HepG2 (cell line): Measurements from ENCODE around the gene LUZP2. TPM values are rescaled to one million over a fixed set of nuclear protein-coding genes. Genes with fewer than 3 reads are reported as not detected.
"Not testable (repeated sequence)": the region's sequence is repeated elsewhere in the genome, so short reads cannot be mapped to it uniquely, and the experiment has no call there.

Experiments
- ATAC-seq: fragments of 200-7000 bp; cut with Tn5 transposase; 3 replicates; pipeline ENCODE4 v1.9.1; 2020; ENCODE audit warnings: mild to moderate bottlenecking, moderate library complexity
- BruUV-seq: library from RNA; stranded (reverse); fragments of 400-500 nt; replicated peaks from 2 replicates; lab custom pipeline; 2021; lab: Mats Ljungman, UMichigan
- CTCF ChIA-PET: fragments of 300-600 bp; formaldehyde crosslinking; extraction: SDS; loops from one replicate; lab custom pipeline; 2021; ENCODE audit warnings: low total read pairs, inconsistent platforms, low intra/inter-chr PET ratio; lab: Yijun Ruan, JAX
- POLR2A ChIA-PET: fragments of 350-600 bp; sonication (Branson Sonifier 250); formaldehyde crosslinking; loops from one replicate; lab custom pipeline; 2020; ENCODE audit warnings: antibody characterized with exemption, inconsistent platforms; lab: Yijun Ruan, JAX
- DNase-seq: peaks from one replicate; pipeline ENCODE4 v3.0.0-alpha.2; 2015; ENCODE audit warnings: low spot score
- FAIRE-seq: peaks from 3 replicates; lab custom pipeline; 2011; peaks lifted over from hg19 to GRCh38; lab: Jason Lieb, UNC
- H2AFZ ChIP-seq: one replicate; pipeline ENCODE4 v1.6.1; 2011; ENCODE audit warnings: low read length, inconsistent platforms
- H3K27ac ChIP-seq: fragments of 300-600 bp; 3 replicates; pipeline ENCODE4 v1.8.0; 2011; ENCODE audit warnings: mixed run types, mild to moderate bottlenecking, mixed read lengths, low read length, inconsistent platforms; ENCODE audit not compliant: insufficient read depth; ENCODE audit errors: extremely low read length
- H3K27me3 ChIP-seq, 2 experiments: fragments of 200-600 bp in 1 of 2; 2 replicates in 1 of 2; 3 replicates in 1 of 2; pipeline versions ENCODE4 v1.6.0 to v1.8.0; 2011; ENCODE audit warnings: low read length in 2 of 2, mild to moderate bottlenecking in 2 of 2, moderate library complexity in 2 of 2, inconsistent platforms in 1 of 2; ENCODE audit not compliant: insufficient read depth in 2 of 2, control insufficient read depth in 1 of 2
- H3K36me3 ChIP-seq, 2 experiments: fragments of 200-600 bp in 1 of 2; replicated peaks in 1 of 2; 2 replicates in 1 of 2; 3 replicates in 1 of 2; pipeline versions ENCODE4 v1.5.1 to v1.8.0; 2011; ENCODE audit warnings: low read length in 2 of 2, inconsistent platforms in 1 of 2; ENCODE audit not compliant: insufficient read depth in 2 of 2, control insufficient read depth in 1 of 2
- H3K4me1 ChIP-seq: 2 replicates; pipeline ENCODE4 v1.5.1; 2012; ENCODE audit warnings: low read length, inconsistent platforms; ENCODE audit not compliant: insufficient read depth
- H3K4me2 ChIP-seq: 2 replicates; pipeline ENCODE4 v1.6.0; 2011; ENCODE audit warnings: low read depth, low read length, inconsistent platforms
- H3K4me3 ChIP-seq, 3 experiments: fragments of 200-600 bp in 1 of 3; sonication (generic), shearing (Covaris generic) in 1 of 3; replicated peaks in 1 of 3; 2 replicates each; pipeline ENCODE4 v1.5.1; 2011 to 2016; ENCODE audit warnings: low read length in 3 of 3, inconsistent platforms in 2 of 3, low read depth in 2 of 3, mild to moderate bottlenecking in 2 of 3, control low read depth in 1 of 3, mixed read lengths in 1 of 3; ENCODE audit not compliant: insufficient read depth in 1 of 3
- H3K79me2 ChIP-seq: one replicate; pipeline ENCODE4 v1.6.1; 2011; ENCODE audit warnings: low read length, inconsistent platforms; ENCODE audit not compliant: insufficient read depth
- H3K9ac ChIP-seq: 2 replicates; pipeline ENCODE4 v1.6.0; 2011; ENCODE audit warnings: mild to moderate bottlenecking, low read depth, low read length, inconsistent platforms; ENCODE audit not compliant: insufficient read depth
- H3K9me3 ChIP-seq: 2 replicates; pipeline ENCODE4 v1.5.1; 2012; ENCODE audit warnings: mild to moderate bottlenecking, low read length
- H4K20me1 ChIP-seq: 2 replicates; pipeline ENCODE4 v1.6.0; 2011; ENCODE audit warnings: inconsistent platforms, mild to moderate bottlenecking, low read length, moderate library complexity; ENCODE audit not compliant: insufficient read depth
- HNRNPK ChIP-seq: fragments of 200-400 bp; formaldehyde crosslinking; IDR thresholded peaks from 2 replicates; pipeline ENCODE4 v1.6.1; 2018; ENCODE audit warnings: low read length, low read depth, moderate library complexity, mild to moderate bottlenecking; ENCODE audit not compliant: poor library complexity, severe bottlenecking
- MAF1 ChIP-seq: sonication (generic); formaldehyde crosslinking; IDR thresholded peaks from 2 replicates; pipeline ENCODE4 v1.5.0; 2020; ENCODE audit warnings: missing genetic modification reagents, borderline replicate concordance
- MAFF ChIP-seq: IDR thresholded peaks from 2 replicates; pipeline ENCODE4 v1.6.1; 2011; ENCODE audit warnings: low read depth, low read length, improper control_type of control experiment
- MAFK ChIP-seq, 2 experiments: IDR thresholded peaks in 1 of 2; conservative IDR thresholded peaks in 1 of 2; 2 replicates each; pipeline ENCODE4 v1.6.1; 2011; ENCODE audit warnings: improper control_type of control experiment in 2 of 2, low read length in 2 of 2
- WGBS: methylation state at CpG from one replicate; pipeline ENCODE4 v1.1.6; 2017; ENCODE audit warnings: low lambda C conversion rate; 5-methylcytosine and 5-hydroxymethylcytosine counted together
- in situ Hi-C: cut with HindIII; loops from 2 replicates; pipeline ENCODE4 v1.10.0; 2017; ENCODE audit warnings: low pct_unique_long_range_greater_than_20kb; ENCODE audit not compliant: extremely low pct_ligation_motif_present
- intact Hi-C: fragments of 100-400 bp; cut with micrococcal nuclease; formaldehyde crosslinking; loops from one replicate; pipeline ENCODE4 v1.10.0; 2022; ENCODE audit not compliant: unreplicated experiment
- polyA plus RNA-seq, 8 experiments: library from polyadenylated mRNA; depleted of rRNA in 3 of 8; stranded (reverse) in 7 of 8; unstranded in 1 of 8; fragments of >200 nt; fragmentation: Illumina TruSeq in 4 of 8; extraction: Trizol in 4 of 8; gene quantifications; 2 replicates each; pipeline versions ENCODE4 v1.2.1 to v1.2.3, GENCODE V29; 2011 to 2016; ENCODE audit warnings: low read depth in 4 of 8, missing spikeins in 1 of 8, mixed read lengths in 1 of 8; ENCODE audit not compliant: insufficient read depth in 1 of 8
- total RNA-seq, 5 experiments: library from RNA; depleted of rRNA; stranded (reverse); fragments of >200 nt; fragmentation: Illumina TruSeq; extraction: Trizol; gene quantifications; 2 replicates each; pipeline ENCODE4 v1.2.3, GENCODE V29; 2016; ENCODE audit warnings: low read depth in 1 of 5
- TF ChIP-seq, protein P1 (sequence below): sonication (generic); formaldehyde crosslinking; IDR thresholded peaks from 2 replicates; pipeline ENCODE4 v1.8.0; 2022; ENCODE audit warnings: missing genetic modification reagents, mild to moderate bottlenecking, inconsistent platforms, borderline replicate concordance
- TF ChIP-seq, protein P2 (sequence below): IDR thresholded peaks from 2 replicates; pipeline ENCODE4 v1.6.1; 2018; ENCODE audit warnings: missing genetic modification reagents

Gene LUZP2
- total and polyA plus RNA-seq, 2 of the 13 experiments (the other 11 are each of a cell fraction or from before 2014, with no cell fraction given) = not detected

DNA sequence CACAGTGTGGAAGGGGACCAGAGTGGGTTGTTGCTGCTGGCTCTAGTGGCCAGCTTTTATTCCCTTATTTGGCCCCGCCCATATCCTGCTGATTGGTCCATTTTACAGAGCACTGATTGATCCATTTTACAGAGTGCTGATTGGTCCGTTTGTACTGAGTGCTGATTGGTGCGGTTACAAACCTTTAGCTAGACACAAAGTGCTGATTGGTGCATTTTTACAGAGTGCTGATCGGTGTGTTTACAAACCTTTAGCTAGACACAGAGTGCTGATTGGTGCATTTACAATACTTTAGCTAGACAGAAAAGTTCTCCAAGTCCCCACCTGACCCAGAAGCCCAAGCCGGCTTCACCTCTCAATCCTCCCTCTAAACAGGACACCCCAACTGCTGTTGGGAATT, 503.1 kb downstream of the LUZP2 start:
- DNase-seq, H3K4me3 ChIP-seq, H3K27ac ChIP-seq, H3K36me3 ChIP-seq, H4K20me1 ChIP-seq, POLR2A ChIA-PET, H3K79me2 ChIP-seq, H3K4me2 ChIP-seq, intact Hi-C loops, H3K9ac ChIP-seq, CTCF ChIA-PET, BruUV-seq, H3K27me3 ChIP-seq, H2AFZ ChIP-seq, H3K4me1 ChIP-seq, FAIRE-seq, ATAC-seq, in situ Hi-C loops: not testable (repeated sequence)
- TF ChIP-seq MAFK (conservative IDR thresholded peaks at IDR 0.05 in 1 of 2, IDR thresholded peaks at IDR 0.05 in 1 of 2; ENCODE audit: low read length in 2 of 2) = peak in 1 of 2 experiments; percentile 72; a peak in 2 of 4 replicates
- TF ChIP-seq MAFF = peak; percentile 47
- H3K9me3 ChIP-seq = peaks cover 17% of the 10 kb centered on the region; the same call in 1 of the 2 replicates
- 0% methylated on average over 1 of the region's 5 CpGs for WGBS

DNA sequence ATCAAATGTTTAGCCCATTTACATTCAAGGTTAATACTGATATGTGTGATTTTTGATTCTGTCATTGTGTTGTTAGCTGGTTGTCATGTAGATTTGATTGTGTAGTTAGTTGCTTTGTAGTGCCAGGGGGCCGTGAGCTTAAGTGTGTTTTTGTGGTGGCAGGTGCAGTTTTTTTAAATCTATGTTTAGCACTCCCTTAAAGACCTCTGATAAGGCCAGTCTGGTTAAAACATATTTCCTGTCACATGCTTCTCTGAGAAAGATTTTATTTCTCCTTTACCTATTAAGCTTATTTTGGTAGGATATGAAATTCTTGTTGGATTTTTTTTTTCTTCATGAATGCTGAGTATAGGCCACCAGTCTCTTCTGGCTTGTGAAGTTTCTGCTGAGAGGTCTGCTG, 540.6 kb downstream of the LUZP2 start:
- CTCF ChIA-PET = no interaction called here
- no TSS peak for BruUV-seq

More for the DNA sequence above, 540.6 kb downstream of the LUZP2 start:
- Histone ChIP-seq H3K79me2 (no peaks in the 10 kb centered on the region), H3K36me3 (no peaks in the 10 kb centered on the region), H2AFZ (no peak overlapping the region), H3K4me1 (no peaks in the 10 kb centered on the region), H3K4me2 (no peak overlapping the region), H3K4me3 (no peak overlapping the region), H3K9me3 (no peaks in the 10 kb centered on the region; the same call in 1 of the 2 replicates), H3K27ac (no peak overlapping the region), H3K27me3 (no peaks in the 10 kb centered on the region), H4K20me1 (no peaks in the 10 kb centered on the region), H3K9ac (no peak overlapping the region)
- WGBS = 0% methylated on average over 1 of the region's 1 CpG
- in situ Hi-C loops = no loop called here
- POLR2A ChIA-PET = no interaction called here
- TF ChIP-seq, protein P1, sequence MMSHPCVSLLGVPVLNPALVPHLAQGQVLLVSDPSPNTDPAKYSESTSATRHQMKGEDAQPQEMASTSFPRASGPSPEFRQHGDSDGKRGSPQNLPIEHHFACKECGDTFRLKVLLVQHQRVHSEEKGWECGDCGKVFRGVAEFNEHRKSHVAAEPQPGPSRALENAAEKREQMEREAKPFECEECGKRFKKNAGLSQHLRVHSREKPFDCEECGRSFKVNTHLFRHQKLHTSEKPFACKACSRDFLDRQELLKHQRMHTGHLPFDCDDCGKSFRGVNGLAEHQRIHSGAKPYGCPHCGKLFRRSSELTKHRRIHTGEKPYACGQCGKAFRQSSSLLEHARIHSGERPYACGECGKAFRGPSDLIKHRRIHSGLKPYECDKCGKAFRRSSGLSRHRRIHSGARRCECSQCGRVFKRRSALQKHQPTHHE (CRISPR knock-in tag) = no peak
- TF ChIP-seq MAF1 = no peak
- no peak for TF ChIP-seq HNRNPK
- TF ChIP-seq, protein P2, sequence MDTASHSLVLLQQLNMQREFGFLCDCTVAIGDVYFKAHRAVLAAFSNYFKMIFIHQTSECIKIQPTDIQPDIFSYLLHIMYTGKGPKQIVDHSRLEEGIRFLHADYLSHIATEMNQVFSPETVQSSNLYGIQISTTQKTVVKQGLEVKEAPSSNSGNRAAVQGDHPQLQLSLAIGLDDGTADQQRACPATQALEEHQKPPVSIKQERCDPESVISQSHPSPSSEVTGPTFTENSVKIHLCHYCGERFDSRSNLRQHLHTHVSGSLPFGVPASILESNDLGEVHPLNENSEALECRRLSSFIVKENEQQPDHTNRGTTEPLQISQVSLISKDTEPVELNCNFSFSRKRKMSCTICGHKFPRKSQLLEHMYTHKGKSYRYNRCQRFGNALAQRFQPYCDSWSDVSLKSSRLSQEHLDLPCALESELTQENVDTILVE (CRISPR knock-in tag) = no peak
- DNase-seq = no peak
- intact Hi-C loops = no loop called here
- no peak for FAIRE-seq
- no peak for ATAC-seq
